Effector CD4-positive, alpha-beta T cell (primary cell): ENCODE measurements around the gene TRPC4AP.

Experiments used
- DNase-seq: peaks from one replicate; pipeline ENCODE4 v3.0.0-alpha.2; 2020

TRPC4AP gene

GRCh38 chr20:34984756-34985261 lies 107.8 kb downstream of the TRPC4AP start:
- no peak for DNase-seq

- no peak for DNase-seq
Observed at GRCh38 chr20:34983995-34984735, 108.4 kb downstream of the TRPC4AP start.

- no peak for DNase-seq
Observed at GRCh38 chr20:34983089-34983820, 109.4 kb downstream of the TRPC4AP start.

GRCh38 chr20:34982270-34983088 lies 110.1 kb downstream of the TRPC4AP start:
- DNase-seq = no peak

- no peak for DNase-seq
Observed at GRCh38 chr20:34980543-34981233, 111.9 kb downstream of the TRPC4AP start.

- no peak for DNase-seq
Observed at GRCh38 chr20:34979366-34980153, 113.0 kb downstream of the TRPC4AP start.

- DNase-seq = no peak
Observed at GRCh38 chr20:34978092-34978744, 114.4 kb downstream of the TRPC4AP start.

GRCh38 chr20:34977365-34978091 lies 115.1 kb downstream of the TRPC4AP start:
- no peak for DNase-seq

- no peak for DNase-seq
Observed at GRCh38 chr20:34976286-34976685, 116.3 kb downstream of the TRPC4AP start.

GRCh38 chr20:34974246-34974645 lies 118.4 kb downstream of the TRPC4AP start:
- no peak for DNase-seq

GRCh38 chr20:34971561-34972235 lies 120.9 kb downstream of the TRPC4AP start:
- no peak for DNase-seq

GRCh38 chr20:34970846-34971560 lies 121.6 kb downstream of the TRPC4AP start:
- DNase-seq = no peak

- no peak for DNase-seq
Observed at GRCh38 chr20:34970193-34970840, 122.3 kb downstream of the TRPC4AP start.

GRCh38 chr20:34968042-34968775 lies 124.4 kb downstream of the TRPC4AP start:
- DNase-seq = no peak

GRCh38 chr20:34967421-34967820 lies 125.2 kb downstream of the TRPC4AP start:
- no peak for DNase-seq

- DNase-seq = no peak
Observed at GRCh38 chr20:34965051-34965450, 127.6 kb downstream of the TRPC4AP start.

GRCh38 chr20:34964486-34964885 lies 128.1 kb downstream of the TRPC4AP start:
- no peak for DNase-seq
